ENCODE results near the gene FSIP1.
"Not testable (repeated sequence)": the region's sequence is repeated elsewhere in the genome, so short reads cannot be mapped to it uniquely, and the experiment has no call there.

FSIP1 gene

DNA sequence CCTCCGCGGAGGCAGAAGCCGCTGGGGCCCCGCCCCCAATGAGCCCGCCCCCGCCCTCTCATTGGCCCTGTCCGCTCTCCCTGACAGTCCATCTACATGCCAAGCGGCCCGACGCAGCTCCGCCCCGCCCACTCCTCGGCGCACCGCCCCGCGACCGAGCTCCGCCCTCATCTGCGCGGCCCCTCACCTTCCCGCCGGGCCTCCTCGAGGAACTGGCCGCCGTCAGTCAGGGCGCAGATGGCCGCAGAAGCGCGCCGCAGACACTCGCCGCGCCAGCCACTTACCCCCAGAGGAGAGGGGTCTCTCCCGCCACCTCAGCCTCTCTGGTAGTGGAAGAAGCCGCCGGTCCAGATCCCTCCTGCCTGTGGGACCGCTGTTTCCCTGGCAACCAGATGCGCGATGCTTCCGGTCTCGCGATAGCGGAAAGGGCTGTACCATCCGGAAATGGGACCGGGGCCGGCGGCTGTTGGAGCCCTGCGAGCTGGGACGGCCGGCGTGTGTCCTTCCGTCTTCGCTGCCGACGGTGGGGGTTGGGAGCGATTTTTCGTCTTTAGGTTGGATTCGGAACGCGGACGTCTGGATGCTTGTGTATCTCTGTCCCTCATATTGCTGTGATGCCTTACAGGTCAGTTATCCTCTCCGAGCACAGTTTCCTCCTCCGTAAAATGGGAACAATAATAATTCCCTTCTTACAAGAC lies at the start of gene FSIP1:
FSIP1 (minus strand) TSS at position 401 of the 698 bp plus-strand sequence. CDS start 6,317 bp downstream, outside the sequence.
- peak; percentile 98 to 99 for ATAC-seq

DNA sequence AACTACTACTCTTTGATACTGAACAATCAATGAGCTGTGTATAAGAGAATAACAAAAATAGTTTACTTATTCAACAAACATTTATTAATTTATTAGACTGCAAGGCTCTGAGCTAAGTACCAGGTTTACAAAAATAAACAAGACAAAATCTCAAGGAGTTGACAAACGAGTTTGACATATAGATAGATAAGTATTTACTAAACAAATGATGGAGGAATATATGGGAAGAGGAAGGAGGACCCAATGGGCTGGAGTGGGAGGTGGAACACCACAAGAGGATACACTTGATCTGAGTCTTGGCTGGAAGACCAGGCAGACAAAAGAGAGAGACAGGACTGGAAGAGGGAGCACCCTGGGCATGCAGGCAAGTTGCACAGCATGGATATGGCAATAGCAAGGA lies 47.5 kb upstream of the FSIP1 start:
- no peak for ATAC-seq

DNA sequence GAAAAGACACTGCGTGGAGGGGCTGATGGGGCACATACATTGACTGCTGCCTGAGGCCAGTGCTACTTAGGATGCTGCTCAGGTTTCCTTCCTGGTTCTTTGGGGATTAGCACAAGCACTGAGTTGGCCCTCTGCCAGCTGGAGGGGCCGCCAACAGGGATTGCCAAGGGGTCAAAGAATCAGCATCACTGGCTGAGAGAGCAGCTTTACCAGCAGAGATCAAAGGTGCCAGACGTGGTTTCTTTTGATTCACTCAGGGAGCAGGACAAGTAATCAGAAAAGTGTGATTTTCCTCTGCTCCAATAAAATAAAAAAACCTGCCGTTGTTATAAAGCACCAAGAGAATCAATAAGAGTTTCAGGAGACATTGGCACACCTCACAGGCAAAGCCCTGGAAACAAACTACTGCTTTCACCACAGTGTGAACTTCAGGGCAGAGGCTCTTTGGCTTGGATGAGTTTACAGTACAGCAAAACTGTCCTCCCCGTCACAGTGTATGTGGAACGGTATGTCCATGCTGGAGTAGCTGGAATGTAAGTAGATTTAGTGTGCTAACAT lies 45.8 kb upstream of the FSIP1 start:
- no peak for ATAC-seq

DNA sequence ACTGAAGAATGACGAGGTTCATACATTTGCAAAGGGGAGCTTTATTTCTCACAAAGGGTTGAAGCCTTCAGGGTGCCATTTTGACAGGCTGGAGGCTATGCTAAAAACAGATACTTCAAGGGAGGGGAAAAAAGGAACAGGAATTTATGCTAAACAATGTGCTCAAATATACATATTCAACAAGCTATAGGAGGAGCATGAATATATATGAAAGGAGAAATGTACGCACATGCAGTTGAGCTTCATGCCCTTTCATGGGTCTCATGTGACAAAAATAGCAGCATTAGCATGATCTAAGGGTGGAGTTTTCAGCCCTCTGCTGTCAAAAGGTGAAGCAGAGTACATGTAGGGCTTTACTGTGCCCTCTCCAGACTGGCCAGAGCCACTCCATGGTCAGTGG lies 44.3 kb upstream of the FSIP1 start:
- ATAC-seq = no peak

DNA sequence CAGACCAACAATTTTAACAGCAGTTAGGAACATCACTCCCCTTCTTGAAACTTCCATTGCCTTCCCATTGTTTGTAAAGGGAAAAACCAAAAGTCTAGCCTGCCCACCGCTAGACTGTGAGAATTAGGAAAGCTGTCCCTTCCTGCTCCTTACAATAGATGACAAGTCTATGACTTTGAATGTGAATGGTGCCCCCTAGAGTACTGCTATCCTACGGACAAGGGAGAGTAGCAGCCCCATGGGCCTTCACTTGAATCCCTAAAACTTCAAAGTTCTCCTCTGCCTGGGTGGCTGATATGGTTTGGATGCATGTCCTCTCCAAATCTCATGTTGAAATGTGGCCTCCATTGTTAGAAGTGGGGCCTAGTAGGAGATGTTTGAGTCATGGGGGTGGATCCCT lies 41.0 kb upstream of the FSIP1 start:
- no peak for ATAC-seq

DNA sequence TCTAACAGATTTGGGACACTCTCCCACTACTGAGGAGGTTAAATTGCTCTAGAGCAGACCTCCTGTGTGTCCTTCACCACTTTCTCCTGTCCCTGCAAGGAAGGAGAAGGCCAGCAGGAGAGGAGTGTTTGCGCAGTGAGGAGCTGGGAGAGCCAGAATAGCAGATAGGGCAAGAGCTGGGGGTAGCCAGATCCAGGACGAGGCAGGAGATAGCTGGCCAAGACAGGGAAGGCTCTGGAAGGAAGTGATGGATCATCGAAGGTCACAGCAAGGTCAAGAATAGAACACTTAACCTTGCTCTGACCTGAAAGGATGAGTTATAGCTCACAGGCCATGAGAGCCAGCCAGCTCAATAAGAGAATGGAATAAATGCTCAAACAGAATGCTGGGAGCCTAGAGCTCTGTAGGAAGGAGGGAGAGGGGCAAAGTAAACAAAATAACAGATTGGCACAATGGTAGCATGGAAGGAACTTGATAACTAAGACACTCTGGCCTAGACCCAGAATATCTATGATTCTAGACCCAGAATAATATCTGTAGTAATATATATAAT lies 37.5 kb upstream of the FSIP1 start:
- no peak for ATAC-seq

DNA sequence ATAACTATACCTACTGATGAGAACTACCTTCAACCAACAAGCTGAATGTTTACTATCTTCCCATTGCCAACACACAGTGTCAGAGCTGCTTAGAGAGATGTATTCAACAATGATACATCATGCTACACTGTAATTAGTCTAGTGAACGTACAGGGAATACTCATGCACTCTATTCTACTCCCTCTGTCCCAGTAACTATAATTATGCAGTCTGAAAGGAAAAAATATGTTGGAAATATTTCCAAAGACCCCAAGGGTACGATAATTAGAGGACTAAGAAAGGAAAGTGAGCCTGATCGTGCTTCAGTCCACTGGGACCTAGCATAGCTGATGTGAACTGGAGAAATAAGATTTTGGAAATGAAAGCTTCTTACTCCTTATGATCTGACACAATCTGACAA lies 36.9 kb upstream of the FSIP1 start:
- no peak for ATAC-seq

DNA sequence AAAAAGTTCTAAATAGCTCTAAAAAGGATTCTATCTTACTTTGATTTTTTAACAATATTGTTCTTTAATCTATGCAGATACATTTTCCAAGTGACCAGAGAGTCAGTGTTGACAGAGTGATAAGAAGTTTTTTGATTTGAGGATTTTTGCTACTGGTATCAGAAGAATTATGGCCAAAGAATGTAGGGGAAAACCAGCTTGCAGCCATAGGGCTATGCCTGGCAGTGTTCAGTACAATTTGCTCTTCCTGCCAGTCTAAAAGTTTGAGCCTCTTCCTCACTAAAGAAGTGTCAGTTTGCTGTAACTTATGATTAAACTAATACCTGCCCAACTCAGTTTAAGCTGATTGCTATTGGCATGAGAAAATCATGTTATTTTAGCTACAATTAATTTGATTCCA lies 35.3 kb upstream of the FSIP1 start:
- no peak for ATAC-seq

DNA sequence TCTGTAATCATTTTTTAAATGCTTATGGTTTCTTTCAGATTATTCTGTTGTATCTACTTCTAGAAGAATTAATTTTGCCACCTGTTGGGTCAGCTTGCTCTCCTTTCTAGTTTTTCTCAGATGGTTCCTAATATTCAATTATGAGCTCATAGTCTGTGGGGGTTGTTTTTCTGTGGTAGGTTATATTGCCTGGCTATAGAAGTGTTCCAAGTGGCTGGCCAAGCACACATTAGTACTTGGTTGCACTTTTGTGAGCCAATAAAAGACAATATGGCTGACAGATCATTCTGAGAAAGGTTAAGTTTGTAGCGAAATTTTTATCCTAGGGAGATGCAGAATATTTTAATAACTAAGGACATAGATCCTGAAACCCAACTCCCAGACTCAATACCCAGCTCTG lies 31.8 kb upstream of the FSIP1 start:
- ATAC-seq = no peak

DNA sequence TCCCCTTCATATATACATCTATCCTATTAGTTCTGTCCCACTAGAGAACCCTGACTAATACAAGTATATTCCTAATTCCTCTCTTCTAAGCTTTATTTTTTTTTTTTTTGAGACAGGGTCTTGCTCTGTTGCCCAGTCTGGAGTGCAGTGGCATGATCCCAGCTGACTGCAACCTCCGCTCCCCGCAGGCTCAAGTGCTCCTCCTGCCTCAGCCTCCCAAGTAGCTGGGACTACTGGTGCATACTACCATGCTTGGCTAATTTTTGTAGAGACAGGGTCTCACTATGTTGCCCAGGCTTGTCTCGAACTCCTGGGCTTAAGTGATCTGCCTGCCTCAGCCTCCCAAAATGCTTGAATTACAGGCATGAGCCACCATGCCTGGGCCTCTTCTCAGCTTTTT lies 30.0 kb upstream of the FSIP1 start:
- not testable (repeated sequence) for ATAC-seq

DNA sequence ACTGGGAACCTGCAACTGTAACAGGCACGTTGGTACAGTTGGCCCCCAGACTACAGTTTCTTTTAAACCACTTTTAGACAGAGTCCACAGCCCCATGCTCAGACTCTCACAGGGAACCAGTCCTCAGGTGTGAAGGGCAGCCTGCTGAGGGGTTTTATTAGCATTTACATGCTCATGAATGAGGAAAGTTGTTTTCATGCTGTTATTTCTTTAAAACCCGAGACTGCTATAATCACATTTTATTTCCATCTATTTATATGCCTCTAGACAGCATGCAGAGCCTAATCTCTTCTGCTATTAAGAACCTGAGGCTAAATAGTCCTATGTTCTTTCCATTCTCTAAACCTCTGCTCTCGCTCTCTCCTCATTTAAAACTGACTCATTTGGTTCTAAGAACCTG lies 26.3 kb upstream of the FSIP1 start:
- ATAC-seq = no peak

DNA sequence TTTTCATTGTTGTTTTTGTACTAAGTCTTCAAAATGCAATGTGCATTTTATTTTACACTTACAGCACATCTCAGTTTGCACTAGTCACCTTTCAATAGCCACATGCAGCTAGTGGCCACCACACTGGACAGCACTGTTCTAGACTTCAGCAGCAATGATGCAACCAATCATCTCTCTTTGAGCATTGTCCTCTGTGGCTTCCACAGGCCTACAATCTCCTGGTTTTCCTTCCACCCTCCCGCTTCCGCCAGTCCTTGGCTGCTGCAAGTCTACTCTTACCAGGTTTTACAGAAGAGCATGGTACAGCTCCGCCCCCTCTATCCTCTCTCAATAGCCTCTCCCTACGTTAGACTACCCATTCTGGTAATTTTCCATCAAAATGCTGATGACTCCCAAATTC lies 25.1 kb upstream of the FSIP1 start:
- ATAC-seq = no peak

DNA sequence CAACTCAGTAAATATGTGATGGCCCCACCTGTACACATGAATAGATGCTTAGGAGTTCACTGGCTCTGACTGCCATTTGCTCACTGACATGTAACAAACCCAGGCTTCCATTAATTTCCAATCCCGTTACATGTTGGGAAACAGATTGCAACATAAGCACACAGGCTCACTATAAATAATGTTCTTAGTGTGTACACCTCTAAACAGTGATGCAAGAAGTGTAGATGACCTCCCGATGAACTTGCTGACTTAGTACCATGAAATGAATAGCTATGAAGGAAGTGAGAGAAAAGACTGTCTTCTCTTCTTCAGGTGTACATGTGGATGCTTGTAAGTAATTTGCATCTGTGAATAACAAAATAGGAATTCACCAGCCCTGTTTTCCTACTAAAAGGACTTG lies 21.4 kb upstream of the FSIP1 start:
- no peak for ATAC-seq

DNA sequence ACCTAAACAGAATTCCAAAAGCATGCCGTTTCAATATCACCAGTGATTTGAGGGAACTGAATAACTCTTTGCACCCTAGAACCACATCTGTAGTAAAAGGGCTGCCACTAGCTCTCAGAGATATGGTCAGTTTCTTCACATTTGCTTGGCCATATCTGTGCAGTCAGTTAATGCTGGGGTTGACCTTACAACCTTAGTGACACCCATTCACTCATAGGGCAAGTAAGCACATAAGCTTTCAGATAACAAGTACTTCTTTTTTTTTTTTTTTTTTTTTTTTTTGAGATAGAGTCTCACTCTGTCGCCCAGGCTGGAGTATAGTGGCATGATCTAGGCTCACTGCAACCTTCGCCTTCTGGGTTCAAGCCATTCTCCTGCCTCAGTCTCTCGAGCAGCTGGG lies 20.4 kb upstream of the FSIP1 start:
- ATAC-seq = no peak

DNA sequence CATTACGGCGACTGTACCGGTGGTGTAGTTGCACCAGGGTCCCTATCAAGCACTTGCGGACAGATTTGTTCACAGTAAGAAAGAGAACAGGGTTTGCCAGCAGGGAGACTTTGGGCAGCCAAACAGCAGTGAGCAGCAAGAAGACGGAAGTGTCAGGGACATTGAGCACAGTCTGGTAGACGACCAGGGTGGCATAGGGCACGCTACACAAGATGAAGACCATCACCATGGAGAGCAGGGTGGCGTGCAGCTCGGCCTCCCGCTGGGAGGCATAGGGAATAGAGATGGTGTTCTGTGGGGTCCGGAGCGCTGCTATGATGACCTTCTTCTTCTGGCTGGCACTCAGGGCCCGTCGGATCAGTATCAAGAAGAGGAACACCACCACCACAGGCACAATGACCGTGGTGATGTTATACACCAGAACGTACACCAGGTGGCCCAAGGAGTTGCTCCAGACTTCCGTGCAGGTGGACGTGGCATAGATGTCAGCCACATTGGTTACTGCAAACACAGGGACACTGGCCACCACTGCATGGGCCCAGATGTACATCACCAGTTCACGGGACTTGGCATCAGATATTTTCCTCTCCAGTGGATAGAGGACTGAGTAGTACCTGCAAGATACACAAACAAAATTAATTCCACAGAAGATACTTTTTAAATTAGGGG lies 19.1 kb upstream of the FSIP1 start:
- no peak for ATAC-seq

DNA sequence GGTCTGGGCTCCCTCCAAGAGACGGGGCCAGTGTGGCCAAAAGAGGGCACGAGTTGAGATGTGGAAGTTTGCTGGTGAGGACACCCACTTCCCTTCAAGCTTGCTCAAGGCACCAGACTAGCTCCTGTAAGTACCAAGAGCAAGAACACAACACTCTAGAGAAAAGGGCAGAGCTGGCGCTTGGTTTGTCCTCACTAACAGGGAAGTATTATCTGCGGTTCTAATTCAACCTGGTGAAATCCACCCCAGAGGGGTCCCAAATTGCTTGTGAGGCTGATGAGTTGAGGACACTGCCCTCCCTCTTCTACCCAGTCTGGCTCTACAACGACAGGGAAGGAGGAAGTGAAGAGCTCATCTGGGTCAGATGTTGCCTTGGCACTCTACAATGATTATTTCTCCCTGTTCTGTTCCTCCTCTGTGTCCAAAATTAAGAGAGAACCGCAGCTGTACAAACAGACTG lies 16.9 kb upstream of the FSIP1 start:
- ATAC-seq = no peak

DNA sequence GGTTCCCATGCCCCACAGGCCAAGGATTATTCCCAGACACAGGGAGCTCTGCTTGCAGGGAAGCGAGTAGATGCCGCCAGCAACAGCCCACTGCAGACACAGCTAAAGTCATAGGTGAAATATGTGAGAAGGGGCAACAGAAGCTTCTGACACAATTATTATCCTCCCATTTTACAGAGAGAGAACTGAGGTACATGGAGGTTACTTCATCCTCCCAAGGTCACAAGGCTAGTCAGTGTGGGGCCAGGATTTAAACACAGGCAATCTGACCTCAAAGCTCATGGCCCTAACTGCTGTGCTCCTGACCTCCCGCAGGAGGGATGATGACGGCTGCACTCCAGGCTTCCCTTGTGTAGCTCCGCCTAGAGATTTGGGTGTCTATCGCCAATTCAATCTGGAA lies 15.7 kb upstream of the FSIP1 start:
- no peak for ATAC-seq

DNA sequence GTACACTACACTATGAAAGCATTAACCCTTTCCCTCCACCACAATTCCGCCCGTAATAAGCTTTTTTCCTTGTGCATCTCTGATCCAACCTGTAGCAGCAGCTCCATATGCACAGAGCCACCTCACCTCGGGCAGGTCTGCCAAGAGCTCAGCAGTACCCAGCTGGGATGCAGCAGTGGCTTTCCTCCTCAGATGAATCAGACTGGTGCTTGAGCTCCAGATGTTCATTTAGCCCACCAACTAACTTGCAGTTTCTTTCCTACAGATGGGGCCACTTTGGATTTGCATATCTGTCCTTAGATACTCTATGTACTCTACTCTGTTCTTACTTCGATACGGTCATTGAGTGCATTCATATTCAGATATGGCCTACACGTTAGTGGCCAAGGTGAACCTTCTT lies 14.8 kb upstream of the FSIP1 start:
- no peak for ATAC-seq

DNA sequence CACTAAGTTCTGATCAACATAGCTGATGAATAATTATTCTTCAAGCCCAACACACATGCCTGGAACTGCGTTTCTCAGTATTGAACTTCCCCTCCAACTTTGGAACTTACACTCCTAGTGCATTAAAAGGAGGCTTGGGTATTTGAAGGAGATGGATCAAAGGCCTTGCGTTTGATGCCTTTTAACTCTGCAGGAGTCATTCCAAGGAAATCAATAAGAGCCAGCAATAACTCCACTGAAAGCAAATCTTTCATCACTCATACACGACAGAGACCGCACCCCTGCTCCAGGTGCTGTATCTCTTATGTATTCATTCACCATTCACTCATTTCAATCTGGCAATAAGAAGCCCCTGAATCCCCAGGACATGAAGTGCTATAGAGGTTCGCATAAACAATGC lies 14.0 kb upstream of the FSIP1 start:
- no peak for ATAC-seq

DNA sequence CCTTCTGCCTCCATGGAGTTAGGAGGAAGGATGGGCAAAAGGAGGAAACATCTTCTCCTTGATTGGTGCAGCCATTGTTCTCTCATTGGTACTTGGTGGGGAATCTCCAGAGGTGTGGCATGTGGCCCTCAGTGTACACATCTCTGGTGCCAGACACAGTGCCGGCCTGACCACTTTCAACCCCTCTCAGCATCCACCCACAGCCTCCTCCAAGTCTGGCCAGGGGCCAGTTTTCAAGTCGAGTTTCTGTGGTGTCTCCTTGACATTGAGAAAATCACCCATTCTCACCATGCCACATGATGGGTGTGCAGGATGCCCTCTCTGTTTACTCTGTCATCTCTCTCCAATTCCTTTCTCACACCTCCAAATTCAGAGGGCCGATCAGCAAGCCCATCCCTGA lies 12.8 kb upstream of the FSIP1 start:
- ATAC-seq = no peak

DNA sequence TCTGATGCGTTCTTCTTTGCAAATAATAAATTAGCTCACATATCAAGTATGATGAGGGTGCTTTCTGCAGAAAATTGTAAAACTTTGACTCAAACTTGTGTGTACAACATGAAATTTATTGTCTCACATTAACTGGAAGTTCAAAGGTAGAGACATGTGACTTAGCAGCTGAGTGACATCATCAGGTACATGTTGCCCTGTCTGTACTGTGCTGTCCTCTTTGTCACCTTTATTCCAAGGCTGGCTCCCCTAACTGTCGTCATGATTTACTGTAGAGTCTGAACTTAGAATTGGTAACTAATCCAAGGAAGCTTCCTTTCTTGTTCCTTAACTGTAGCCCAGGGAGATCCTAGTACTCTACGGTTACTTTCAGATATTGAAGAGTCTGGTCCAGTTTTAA lies 12.3 kb upstream of the FSIP1 start:
- ATAC-seq = no peak

DNA sequence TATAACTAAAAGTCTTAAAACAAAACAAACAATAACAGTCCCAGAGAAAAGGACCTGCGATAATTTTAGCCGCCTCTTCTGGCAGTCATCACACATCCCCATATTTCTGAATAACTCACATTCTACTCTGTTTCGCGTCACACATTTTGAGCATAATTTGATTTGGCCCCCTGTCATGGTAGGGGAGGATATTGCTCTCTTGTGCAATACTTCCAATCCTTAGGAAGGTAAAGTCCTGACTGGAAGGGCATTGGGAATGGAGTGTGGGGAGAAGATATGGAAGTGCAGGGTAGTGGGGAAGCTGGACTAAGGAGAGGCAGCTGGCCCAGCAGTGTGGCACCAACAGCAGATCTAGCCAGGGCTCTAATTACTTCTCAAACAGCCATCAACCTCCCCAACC lies 11.3 kb upstream of the FSIP1 start:
- no peak for ATAC-seq

DNA sequence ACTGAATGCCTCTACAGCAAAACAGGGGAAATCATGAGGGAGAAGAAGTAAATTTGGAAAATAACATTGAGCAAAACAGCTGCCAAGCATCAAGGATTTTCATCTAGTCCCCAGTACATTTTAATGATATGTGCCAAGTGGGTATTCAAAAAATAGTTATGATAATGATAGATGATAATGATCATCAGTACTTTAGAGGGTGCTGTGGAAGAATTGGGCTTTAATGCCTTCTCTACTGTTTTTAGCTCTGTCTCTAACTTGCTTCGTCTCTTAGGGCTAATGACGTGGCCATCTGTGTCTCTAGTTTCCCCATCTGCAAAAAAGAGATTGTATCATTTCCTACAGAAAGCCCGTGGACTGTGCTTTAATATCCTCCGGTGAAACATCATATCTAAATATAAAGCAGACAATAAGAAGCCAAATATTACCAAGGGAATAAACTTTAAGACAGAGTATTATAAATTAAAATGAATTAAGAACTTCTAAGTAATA lies 10.2 kb upstream of the FSIP1 start:
- ATAC-seq = no peak

Data from activated CD4-positive, CD25-positive, alpha-beta regulatory T cell treated with anti-CD3 and anti-CD28 coated beads, Interleukin-2, amount 50 U/mL, for 24 hours (primary cell).